HG02970 (cell line): ENCODE measurements around the gene PTOV1.

Source experiments
- ATAC-seq: cut with Tn5 transposase; IDR thresholded peaks from one replicate; pipeline ENCODE4 v1.9.1; 2021; ENCODE audit warnings: mild to moderate bottlenecking, moderate library complexity, moderate number of reproducible peaks; ENCODE audit not compliant: unreplicated experiment, low FRiP score

The PTOV1 gene

GRCh38 chr19:49857838-49858087 lies 6.8 kb downstream of the PTOV1 start:
- no peak for ATAC-seq

- no peak for ATAC-seq
Observed at GRCh38 chr19:49858088-49858985, 7.4 kb downstream of the PTOV1 start.

GRCh38 chr19:49859682-49860335 lies 8.8 kb downstream of the PTOV1 start:
- ATAC-seq = no peak

- no peak for ATAC-seq
Observed at GRCh38 chr19:49860336-49861102, 9.6 kb downstream of the PTOV1 start.

GRCh38 chr19:49861107-49861506 lies 10.1 kb downstream of the PTOV1 start:
- ATAC-seq = no peak

GRCh38 chr19:49861541-49862378 lies 10.8 kb downstream of the PTOV1 start:
- no peak for ATAC-seq

GRCh38 chr19:49862391-49863253 lies 11.7 kb downstream of the PTOV1 start:
- no peak for ATAC-seq

GRCh38 chr19:49863254-49863934 lies 12.4 kb downstream of the PTOV1 start:
- no peak for ATAC-seq

- ATAC-seq = no peak
Observed at GRCh38 chr19:49863935-49864320, 13.0 kb downstream of the PTOV1 start.

- no peak for ATAC-seq
Observed at GRCh38 chr19:49864890-49865289, 13.9 kb downstream of the PTOV1 start.

- ATAC-seq = peak; percentile 37
Observed at GRCh38 chr19:49866933-49867782, 16.2 kb downstream of the PTOV1 start, which contains the start of gene PNKP. PNKP (minus strand) TSS chr19:49867576; CDS start chr19:49867204, 372 bp downstream.

GRCh38 chr19:49869009-49869483 lies 18.1 kb downstream of the PTOV1 start:
- ATAC-seq = peak; percentile 7

- ATAC-seq = peak; percentile 61
Observed at GRCh38 chr19:49869484-49870308, 18.7 kb downstream of the PTOV1 start.

- no peak for ATAC-seq
Observed at GRCh38 chr19:49870309-49870901, 19.4 kb downstream of the PTOV1 start.

- ATAC-seq = no peak
Observed at GRCh38 chr19:49871349-49871985, 20.5 kb downstream of the PTOV1 start.
